GM23248 (cell line): ENCODE results near the gene GPR22.

Experiments used
- EZH2 ChIP-seq: fragments of 200-600 bp; sonication (generic); IDR thresholded peaks from 2 replicates; pipeline ENCODE4 v1.6.1; 2018; ENCODE audit warnings: antibody characterized with exemption, mild to moderate bottlenecking; ENCODE audit not compliant: insufficient read depth, poor library complexity, severe bottlenecking
- EZH2phosphoT487 ChIP-seq: fragments of 200-600 bp; sonication (generic); IDR thresholded peaks from 2 replicates; pipeline ENCODE4 v1.6.1; 2018; ENCODE audit warnings: antibody characterized with exemption, moderate library complexity, mild to moderate bottlenecking, low read depth; ENCODE audit not compliant: insufficient read depth

- TF ChIP-seq EZH2 (no peak), EZH2phosphoT487 (no peak)
Observed at GRCh38 chr7:107499731-107500130, 29.9 kb downstream of the GPR22 start.
